Caki2 (cell line): ENCODE measurements around the gene CD2. TPM values are rescaled to one million over a fixed set of nuclear protein-coding genes. Genes with fewer than 3 reads are reported as not detected.

Experiments
- DNase-seq: peaks from one replicate; pipeline ENCODE4 v3.0.0-alpha.2; 2015; ENCODE audit warnings: low read depth
- in situ Hi-C: cut with HindIII; loops from 2 replicates; pipeline ENCODE4 v1.10.0; 2016; ENCODE audit warnings: low sequenced_read_pairs, low pct_unique_long_range_greater_than_20kb, mixed read lengths
- total RNA-seq: library from RNA; depleted of rRNA; stranded (reverse); fragments of >200 nt; shearing (Covaris generic); gene quantifications from 2 replicates; pipeline ENCODE4 v1.2.3, GENCODE V29; 2014; ENCODE audit warnings: low replicate concordance; rRNA removed

CD2 gene, protein sequence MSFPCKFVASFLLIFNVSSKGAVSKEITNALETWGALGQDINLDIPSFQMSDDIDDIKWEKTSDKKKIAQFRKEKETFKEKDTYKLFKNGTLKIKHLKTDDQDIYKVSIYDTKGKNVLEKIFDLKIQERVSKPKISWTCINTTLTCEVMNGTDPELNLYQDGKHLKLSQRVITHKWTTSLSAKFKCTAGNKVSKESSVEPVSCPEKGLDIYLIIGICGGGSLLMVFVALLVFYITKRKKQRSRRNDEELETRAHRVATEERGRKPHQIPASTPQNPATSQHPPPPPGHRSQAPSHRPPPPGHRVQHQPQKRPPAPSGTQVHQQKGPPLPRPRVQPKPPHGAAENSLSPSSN
- not detected in 2 replicates for total RNA-seq

DNA sequence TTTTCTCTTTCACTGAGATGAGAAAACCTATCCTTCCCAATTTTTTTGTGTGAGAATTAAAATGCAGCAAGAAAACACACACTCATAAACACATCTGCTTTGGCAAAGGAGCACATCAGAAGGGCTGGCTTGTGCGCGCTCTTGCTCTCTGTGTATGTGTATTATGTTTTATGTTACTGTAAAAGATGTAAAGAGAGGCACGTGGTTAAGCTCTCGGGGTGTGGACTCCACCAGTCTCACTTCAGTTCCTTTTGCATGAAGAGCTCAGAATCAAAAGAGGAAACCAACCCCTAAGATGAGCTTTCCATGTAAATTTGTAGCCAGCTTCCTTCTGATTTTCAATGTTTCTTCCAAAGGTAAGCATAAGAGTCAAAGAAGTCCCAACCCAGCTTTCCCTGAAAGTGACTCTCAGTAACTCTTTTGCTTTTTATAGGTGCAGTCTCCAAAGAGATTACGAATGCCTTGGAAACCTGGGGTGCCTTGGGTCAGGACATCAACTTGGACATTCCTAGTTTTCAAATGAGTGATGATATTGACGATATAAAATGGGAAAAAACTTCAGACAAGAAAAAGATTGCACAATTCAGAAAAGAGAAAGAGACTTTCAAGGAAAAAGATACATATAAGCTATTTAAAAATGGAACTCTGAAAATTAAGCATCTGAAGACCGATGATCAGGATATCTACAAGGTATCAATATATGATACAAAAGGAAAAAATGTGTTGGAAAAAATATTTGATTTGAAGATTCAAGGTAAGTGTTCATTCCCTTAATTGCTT lies at the start of gene CD2:
TSS of gene CD2 (plus strand) at position 233 of the 780 bp plus-strand sequence. CDS start at position 296, 63 bp downstream.
- DNase-seq = no peak
- in situ Hi-C loops = no loop called here

DNA sequence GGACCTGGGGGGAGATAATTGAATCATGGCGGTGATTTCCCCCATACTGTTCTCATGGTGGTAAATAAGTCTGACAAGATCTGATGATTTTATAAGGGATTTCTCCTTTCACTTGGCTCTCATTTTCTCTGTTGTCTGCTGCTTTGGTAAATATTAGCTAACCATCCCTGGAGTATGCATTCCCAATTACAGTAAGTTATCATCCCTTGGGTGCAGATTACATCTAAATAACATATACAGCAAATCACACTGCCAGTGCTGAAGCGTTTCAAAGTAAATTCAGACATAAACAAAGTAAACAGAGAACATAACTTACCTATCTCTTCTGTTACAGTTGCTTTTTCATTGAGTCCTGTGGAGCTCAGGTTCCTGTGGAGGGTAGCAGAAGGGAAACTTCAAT lies 48.1 kb upstream of the CD2 start:
- no peak for DNase-seq
- in situ Hi-C loops = no loop called here

DNA sequence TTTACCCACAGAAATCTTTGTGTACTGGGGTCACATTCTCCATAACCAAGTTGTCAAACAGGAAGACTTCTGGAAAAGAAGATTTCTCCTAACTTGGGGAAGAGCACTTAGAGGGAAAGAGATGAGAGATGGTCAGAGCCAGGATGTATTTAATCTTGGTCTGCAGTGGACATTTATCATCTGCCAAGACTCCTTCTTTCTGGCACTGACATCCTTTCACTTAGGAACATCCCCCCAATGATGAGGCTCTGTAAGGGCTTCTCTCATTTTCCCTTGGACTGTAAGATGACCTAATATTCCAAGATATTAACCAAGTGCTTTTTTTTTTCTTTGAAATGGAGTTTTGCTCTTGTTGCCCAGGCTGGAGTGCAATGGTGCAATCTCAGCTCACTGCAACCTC lies 47.4 kb upstream of the CD2 start:
- no peak for DNase-seq
- in situ Hi-C loops = no loop called here

DNA sequence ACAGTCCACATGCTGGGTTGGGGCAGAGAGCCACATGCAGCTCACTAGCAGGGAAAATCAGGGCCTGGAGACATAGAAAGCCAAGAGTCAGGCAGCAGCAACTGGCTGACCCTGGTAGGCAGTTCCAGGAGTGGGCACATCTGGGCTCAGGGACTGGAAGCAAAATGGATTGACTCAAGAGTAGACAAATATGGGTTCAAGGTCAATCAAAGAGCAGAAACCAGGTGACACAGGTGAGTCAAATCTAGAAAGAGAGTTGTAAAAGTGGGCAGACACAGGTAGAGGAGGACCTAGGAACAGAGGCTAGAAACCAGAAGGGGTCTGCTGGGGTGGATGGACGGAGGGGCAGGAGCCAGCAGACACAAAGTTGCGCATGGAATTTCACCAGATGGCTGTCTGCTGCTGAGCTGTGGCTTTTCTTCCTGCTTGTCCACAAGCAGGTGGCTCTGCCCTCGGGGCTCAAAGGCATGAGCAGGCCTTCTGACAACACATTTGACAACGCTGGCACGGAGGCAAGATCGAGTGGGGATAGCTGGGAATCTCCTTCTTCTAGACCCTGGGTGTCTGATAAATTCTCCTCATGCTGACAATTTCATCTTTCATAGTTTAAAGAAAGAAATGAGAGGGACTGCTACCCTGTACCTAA lies 45.9 kb upstream of the CD2 start:
- in situ Hi-C loops = no loop called here

DNA sequence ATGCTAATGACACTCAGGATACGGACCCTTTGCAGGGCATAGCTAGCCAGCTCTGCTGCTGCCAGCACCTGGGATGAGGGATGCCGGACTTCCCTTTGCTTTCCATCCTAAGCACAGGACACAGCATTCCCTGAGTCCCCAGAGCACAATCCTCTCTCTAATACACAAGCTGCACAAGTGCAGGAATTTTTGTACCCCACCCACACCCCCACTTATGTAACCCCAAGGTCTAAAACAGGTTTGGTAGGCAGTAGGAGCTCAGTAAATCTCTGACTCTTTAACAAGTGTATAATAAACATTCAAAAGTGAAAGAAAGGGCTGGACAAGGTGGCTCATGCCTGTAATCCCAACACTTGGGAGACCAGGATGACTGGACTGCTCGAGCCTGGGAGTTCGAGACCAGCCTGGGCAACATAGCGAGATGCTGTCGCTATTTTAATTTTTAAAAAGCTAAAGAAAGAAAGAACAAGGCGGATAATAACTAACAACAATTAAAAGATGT lies 44.5 kb upstream of the CD2 start:
- in situ Hi-C loops = no loop called here
- no peak for DNase-seq

More for the DNA sequence above, 45.9 kb upstream of the CD2 start:
- DNase-seq = no peak

DNA sequence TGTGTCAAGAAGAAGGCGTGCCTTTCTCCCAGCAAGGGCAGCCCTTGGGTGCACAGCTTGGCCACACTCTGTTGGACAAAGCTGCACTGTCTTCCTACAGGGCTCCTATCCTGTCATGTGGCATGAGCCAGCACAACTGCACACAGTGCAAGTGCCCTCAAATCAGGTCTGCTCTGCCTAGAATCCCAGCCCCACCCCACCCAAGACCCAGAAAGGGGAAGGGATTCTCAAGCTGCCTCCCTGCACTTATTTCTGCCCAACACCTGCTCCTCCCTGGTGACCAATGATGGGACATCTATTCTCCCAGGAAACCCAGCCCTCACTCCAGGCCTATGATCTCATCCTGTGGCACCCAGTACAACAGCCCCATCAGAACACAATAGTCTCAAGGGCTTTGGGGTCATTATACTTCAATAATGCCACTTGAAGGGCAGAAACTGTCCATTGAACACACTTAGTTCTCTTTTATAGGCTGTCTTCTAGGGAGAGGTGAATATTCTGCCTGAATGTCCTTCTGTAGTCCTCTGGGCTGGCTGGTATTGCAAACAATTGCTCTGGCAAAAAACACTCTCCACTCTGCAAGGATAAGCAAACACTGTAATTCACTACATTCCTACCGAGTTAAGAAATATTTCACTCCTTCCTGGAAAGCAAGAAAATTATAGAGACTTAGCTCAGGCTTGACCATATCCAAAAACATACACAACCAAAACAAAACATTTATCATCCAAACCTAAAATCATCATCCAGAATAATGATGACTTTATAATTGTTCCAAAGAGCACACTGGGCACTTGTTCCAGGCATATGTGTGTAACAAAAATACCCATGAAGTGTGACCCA lies 43.6 kb upstream of the CD2 start:
- no peak for DNase-seq
- in situ Hi-C loops = no loop called here

DNA sequence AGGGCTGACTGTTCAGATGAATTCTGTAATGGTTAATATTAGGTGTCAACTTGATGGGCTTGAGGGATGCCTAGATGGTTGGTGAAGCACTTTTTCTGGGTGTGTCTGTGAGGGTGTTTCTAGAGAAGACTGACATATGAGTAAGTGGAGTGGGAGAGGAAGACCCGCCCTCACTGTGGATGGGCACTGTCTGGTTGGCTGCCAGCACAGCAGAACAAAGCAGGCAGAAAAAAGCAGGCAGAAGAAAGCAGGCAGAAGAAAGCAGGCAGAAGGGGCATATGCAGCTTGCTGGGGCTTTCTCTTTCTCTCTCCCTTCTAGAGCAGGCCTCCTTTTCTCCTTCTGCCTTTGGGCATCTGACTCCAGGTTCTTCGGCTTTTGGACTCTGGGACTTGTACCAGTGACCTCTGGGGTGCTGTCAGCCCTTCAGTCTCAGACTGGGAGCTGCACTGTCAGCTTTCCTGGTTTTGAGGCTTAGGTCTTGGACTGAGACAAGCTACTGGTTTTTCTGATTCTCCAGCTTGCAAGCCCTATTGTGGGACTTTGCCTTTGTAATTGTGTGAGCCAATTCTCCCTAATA lies 42.9 kb upstream of the CD2 start:
- DNase-seq = peak; percentile 4
- in situ Hi-C loops = no loop called here

DNA sequence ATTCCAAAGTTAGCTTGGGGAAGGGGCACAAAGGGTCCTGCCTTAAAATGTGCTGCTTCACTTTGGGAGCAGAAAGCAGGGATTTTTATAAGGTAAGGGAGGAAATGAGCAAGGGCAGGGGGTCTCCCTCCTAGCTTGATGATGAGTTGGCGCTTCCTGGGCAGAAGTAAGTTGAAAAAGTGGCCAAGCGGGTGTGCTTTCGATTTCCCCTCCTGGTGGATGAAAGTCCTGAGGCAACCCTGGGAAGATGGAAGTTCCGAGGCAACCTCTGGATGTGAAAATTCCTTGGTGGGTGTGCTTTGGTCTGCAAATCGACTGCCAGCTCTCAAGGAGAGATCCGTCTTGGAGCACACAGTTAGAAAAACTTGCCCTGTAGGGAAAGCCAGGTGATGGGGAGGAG lies 41.7 kb upstream of the CD2 start:
- DNase-seq = no peak
- in situ Hi-C loops = no loop called here

DNA sequence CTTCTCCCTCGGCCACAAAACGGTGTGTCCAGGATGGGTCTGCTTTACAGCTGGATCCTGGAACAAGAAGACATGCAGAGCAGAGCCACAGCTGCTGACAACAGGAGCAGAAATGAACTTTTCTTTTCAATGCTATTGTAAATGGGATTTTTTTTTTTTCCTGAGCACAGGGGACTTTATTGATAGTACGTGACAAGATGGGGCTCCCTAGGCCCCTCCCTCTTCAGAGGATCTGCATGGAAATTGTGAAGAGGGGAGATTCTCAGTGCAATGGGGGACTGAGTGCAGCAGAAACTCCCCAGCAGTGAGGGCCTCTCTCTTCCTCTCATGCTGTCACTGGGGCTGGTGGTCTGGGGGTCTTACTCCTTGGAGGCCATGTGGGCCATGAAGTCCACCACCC lies 40.8 kb upstream of the CD2 start:
- in situ Hi-C loops = no loop called here

DNA sequence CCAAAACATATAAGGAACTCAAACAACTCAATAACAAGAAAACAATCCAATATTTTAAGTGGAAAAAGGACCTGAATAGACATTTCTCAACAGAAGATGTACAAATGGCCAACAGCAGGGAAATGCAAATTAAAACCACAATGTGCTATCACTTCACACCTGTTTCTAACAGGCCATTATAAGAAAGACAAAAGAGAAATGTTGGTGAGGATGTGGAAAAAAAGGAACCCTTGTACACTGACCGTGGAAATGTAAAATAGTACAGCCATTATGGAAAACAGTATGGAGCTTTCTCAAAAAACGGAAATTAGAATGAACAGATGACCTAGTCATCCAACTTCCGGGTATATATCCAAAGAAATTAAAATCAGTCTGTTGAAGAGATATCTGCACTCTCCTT lies 37.8 kb upstream of the CD2 start:
- in situ Hi-C loops = no loop called here
- DNase-seq = no peak

More for the DNA sequence above, 40.8 kb upstream of the CD2 start:
- DNase-seq = no peak

DNA sequence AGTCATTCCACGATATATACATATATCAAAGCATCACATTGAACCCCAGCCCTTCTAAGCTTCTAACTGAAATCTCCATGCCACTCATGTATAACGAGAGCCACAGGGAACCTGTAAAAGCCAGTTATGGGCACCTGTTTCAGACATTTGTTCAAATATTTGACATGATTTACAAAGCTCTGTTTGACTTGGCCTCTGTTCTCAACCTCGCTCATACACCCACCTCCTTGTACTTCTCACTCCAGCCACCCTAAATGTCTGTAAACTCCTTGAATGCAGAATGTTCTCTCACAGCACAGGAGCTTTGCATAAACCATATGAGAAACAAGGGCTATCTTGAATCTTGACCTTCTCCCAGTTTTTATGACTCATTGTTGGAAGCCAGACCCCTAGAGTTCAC lies 36.9 kb upstream of the CD2 start:
- no peak for DNase-seq
- in situ Hi-C loops = no loop called here

DNA sequence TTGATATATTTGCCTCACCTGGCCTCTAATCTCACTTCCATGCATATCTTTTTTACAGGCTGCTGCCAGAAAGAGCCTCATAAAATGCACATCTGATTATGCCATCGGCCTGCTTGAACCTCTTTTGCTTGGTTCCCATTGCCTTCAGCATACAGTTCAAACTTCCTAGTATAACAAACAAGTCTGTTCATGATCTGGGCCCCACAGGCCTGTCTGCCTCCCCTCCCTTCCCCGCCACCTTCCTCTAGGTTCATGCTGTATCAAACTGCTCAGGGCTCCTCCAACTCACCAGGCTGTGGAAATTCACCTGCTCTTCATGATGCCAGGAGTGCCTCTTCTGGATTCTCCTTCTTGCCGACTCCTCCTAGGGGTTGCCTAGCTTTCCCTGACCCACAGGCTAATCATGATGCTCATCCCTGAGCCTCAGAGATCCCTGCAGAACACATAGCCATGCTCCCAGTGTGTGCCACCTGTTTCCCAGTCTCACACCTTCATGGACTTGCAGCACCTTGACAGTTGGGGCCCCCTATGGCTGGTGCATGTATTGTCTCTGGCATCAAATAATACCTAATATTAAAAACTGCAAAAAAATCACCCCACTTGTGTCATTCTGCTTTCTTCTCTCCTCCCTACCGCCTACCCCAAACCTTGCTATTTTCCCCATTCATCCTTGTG lies 33.7 kb upstream of the CD2 start:
- in situ Hi-C loops = no loop called here
- no peak for DNase-seq

DNA sequence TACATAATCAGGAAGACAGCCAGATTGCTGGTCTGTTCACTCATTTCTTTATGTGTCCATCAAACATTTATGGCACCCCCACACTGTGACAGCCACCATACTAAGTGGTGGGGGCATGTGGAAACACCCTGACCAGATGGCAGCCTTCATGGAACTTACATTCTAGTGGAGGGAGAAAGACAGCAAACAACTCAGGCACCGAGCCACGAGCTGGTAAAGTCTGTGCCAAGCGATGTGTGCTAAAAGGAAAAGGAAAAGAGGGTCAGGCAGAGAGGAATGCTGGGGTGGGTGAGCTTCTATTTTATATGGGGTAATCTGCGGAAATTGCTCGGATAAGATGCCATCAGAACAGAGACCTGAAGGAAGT lies 33.2 kb upstream of the CD2 start:
- no peak for DNase-seq
- in situ Hi-C loops = no loop called here

DNA sequence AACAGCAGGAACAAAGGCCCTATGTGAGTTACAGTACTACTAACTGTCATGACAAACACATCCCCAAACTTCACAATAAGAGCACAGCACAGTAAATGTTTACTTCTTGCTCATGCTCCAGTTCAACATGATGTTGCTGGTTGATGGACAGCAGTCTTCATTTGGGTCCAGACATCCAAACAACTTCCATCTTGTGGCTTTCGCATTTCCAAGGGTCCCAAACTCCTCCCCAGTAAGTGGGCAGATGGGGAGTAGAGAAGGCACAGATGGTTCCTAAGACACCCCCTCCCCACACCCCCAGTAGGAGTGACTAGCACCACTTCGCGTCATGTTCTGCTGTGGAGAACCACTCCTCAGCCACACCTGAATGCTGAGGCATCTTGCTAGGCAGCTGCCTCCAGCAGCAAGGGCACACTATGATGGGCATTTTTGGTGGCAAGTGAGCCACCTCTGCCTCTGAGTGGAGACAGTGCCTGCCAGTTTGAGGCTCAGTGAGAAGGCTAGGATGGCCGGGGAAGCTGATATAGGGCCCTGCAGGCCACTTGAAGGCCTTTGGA lies 32.7 kb upstream of the CD2 start:
- in situ Hi-C loops = no loop called here
- no peak for DNase-seq

DNA sequence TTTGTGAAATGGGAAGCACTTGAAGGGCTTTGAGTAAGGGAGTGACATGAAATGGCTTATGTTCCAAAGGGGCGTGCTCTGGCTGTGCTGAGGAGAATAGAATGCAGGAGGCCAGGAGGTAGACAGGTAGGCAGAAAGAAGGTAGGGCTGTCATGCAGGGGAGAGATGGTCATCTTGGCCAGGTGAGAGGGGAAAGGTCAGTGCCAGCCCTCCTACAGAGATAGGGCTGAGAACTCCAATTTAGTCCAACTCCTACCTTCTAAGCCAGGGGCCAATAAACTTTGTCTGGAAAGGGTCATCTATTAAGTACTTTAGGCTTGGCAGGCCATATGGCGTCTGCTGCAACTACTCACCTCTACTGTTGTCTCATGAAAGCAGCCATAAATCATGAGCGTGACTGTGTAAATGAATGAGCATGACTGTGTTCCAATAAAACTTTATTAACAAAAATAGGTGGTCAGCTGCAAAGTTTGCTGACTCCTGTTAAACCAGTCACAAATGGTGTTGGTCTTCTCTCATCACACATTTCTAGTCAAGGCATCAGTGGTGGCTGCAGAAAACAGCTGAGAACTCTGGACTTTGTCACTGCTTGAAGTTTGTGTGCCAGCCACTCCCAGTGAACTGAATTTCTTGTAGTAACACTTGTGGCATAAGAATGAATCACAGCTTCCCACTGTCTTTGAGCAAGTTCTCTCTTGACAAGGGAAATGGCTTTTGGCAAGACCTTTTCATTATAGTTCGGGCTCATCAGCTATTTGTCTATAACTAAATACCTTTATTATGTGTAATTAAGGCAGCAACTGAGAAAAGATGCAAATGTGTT lies 32.0 kb upstream of the CD2 start:
- no peak for DNase-seq
- in situ Hi-C loops = no loop called here

DNA sequence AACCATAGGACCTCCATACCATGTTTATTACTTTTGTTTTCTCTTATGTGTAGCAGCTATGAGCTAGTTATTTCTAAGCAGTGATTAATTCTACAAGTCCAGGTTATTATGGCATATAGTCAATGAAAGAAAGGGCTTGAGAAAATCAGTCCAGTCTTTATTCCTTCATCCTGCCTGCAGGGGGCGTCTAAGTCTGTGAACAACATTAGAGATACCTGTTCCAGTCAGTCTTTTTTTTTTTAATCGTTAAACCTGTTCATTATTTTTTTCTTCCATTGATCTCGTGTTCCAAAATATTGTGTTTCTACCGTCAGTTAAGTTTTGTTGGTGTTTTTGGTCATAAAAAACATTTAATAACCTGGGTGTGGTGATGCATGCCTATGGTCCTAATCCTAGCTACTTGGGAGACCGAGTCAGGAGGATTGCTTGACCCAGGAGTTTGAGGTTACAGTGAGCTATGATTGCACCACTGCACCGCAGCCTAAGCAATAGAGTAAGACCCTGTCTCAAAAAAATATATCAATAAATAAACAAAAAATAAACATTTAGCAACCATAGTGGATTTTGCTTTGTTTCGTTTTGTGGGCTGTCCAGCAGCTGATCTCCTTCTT lies 29.4 kb upstream of the CD2 start:
- DNase-seq = peak; percentile 14
- in situ Hi-C loops = no loop called here
